ENCODE data around the gene ELMO1.

ELMO1 gene

DNA sequence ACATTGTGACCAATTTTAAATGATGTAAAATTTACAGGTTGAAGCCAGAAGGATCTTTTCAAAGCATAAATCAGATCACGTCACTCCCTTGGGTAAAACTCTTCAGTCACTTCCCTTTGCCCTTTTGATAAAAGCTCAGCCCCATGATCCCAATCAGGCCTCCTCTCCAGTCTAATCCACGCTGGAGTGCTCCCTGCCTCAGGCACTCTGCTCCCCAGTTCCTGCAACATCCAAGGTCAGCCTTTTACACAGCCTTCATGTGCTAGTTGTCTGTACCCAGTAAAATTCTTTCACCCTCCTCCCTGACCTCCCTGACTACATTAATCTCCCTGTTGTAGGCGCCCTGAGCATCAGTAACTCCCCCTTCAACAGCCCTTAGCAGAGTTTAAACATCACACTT is 14.1 kb downstream of the ELMO1 start:
- no peak for DNase-seq (ENCODE audit: low read depth)
- TF ChIP-seq, protein P1, sequence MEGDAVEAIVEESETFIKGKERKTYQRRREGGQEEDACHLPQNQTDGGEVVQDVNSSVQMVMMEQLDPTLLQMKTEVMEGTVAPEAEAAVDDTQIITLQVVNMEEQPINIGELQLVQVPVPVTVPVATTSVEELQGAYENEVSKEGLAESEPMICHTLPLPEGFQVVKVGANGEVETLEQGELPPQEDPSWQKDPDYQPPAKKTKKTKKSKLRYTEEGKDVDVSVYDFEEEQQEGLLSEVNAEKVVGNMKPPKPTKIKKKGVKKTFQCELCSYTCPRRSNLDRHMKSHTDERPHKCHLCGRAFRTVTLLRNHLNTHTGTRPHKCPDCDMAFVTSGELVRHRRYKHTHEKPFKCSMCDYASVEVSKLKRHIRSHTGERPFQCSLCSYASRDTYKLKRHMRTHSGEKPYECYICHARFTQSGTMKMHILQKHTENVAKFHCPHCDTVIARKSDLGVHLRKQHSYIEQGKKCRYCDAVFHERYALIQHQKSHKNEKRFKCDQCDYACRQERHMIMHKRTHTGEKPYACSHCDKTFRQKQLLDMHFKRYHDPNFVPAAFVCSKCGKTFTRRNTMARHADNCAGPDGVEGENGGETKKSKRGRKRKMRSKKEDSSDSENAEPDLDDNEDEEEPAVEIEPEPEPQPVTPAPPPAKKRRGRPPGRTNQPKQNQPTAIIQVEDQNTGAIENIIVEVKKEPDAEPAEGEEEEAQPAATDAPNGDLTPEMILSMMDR (conservative IDR thresholded peaks at IDR 0.05; ENCODE audit: low read length) = no peak
- H3K4me3 ChIP-seq (ENCODE audit: low read length) = no peak overlapping the region

- TF ChIP-seq, protein P1 (conservative IDR thresholded peaks at IDR 0.05; ENCODE audit: low read length) = no peak
- no peak for DNase-seq (ENCODE audit: low read depth)
- H3K4me3 ChIP-seq (ENCODE audit: low read length) = no peak overlapping the region
Observed at GRCh38 chr7:37433166-37433565, 15.5 kb downstream of the ELMO1 start.

DNA sequence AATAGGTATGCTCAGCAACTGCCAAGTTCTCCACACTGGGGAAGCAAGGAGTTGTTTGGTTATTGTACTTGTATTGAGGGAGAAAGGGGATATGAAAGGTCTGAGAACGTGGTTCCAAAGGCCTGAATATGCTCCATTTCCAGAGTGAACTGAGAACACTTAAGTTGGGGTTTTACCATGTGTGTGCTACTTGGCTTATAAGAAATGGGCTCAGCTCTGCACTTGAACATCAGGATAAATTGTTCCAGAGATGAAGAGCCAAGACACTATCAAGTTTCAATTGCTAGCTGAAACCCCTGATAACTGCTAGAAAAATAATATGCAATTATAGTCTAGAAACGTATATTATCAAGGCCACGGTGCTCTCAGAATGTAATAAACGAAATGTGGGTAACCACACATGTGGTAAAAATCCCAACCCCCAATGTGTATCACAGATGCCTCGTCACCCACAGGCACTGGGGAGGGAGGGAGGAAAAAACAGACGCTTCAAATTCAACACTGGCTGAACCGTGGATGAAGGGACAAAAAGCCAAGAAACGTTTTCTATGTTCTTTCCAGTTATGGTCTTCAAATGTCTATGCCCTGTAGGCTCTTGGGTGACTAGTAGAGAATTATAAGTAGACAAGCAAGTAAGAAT is 16.3 kb downstream of the ELMO1 start:
- H3K4me3 ChIP-seq (ENCODE audit: low read length) = no peak overlapping the region
- no peak for DNase-seq (ENCODE audit: low read depth)
- TF ChIP-seq, protein P1 (conservative IDR thresholded peaks at IDR 0.05; ENCODE audit: low read length) = no peak

DNA sequence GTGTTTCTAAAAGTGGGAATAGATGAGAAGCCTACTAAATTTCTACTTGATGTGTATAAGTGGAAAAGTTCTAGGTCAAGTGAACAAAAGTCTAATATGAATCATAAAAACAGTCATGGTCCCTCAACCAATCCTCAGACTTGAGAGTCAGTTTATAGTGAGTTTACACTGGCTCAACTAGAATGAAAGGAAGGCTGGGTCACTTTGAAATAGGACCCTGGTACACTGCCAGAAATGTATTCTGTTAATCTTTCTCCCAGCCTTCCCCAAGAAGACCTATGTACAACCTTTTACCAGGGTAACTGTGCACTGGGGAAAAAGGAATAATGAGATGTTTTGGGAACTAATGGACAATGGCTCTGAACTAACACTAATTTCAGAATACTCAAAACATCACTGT is 17.3 kb downstream of the ELMO1 start:
- DNase-seq (ENCODE audit: low read depth) = no peak
- TF ChIP-seq, protein P1 (conservative IDR thresholded peaks at IDR 0.05; ENCODE audit: low read length) = no peak
- H3K4me3 ChIP-seq (ENCODE audit: low read length) = no peak overlapping the region

GRCh38 chr7:37430640-37431039 is 18.0 kb downstream of the ELMO1 start:
- TF ChIP-seq, protein P1 (conservative IDR thresholded peaks at IDR 0.05; ENCODE audit: low read length) = no peak
- no peak overlapping the region for H3K4me3 ChIP-seq (ENCODE audit: low read length)
- no peak for DNase-seq (ENCODE audit: low read depth)

DNA sequence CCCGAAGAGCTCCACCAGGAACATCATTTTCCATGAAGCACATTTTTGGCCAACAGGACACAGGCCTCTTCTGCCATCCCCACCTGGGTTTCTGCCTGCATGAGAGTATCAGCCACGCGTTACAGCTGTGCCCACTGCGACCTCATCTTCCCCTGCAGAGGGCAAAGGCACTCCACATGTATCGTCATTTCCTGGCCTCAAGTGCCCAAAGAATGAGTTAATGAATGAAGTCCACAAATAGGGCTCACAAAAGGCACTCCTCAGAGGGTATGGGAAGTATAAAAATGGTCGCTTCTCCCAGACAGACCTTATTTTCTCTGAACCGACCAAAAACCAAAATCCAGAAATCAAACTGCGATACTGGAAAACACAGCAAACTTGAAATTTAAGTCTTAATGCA is 18.5 kb downstream of the ELMO1 start:
- TF ChIP-seq, protein P1 (conservative IDR thresholded peaks at IDR 0.05; ENCODE audit: low read length) = no peak
- no peak for DNase-seq (ENCODE audit: low read depth)
- no peak overlapping the region for H3K4me3 ChIP-seq (ENCODE audit: low read length)

GRCh38 chr7:37429435-37429791 is 19.3 kb downstream of the ELMO1 start:
- TF ChIP-seq, protein P1 (conservative IDR thresholded peaks at IDR 0.05; ENCODE audit: low read length) = no peak
- no peak overlapping the region for H3K4me3 ChIP-seq (ENCODE audit: low read length)
- no peak for DNase-seq (ENCODE audit: low read depth)

Measured in AG10803 (cell line).